ENCODE data around the gene KNDC1.

- TF ChIP-seq GATA3 (IDR thresholded peaks at IDR 0.05; ENCODE audit: low read depth, low read length) (no peak), GATA2 (IDR thresholded peaks at IDR 0.05; ENCODE audit: low read depth, low read length) (no peak)
Measured at GRCh38 chr10:133198621-133199487, 38.8 kb downstream of the KNDC1 start.

Measured in SH-SY5Y (cell line).